Panc1 (cell line): ENCODE results near the gene CDK5RAP3. TPM values are rescaled to one million over a fixed set of nuclear protein-coding genes. Genes with fewer than 3 reads are reported as not detected.
A peak's percentile ranks its signal among the peaks of the same experiment; 100 is the strongest.

Experiments
- ATAC-seq: fragments of 200-7000 bp; cut with Tn5 transposase; 2 replicates; pipeline ENCODE4 v1.9.1; 2020; ENCODE audit warnings: mild to moderate bottlenecking, moderate library complexity
- BruUV-seq: library from RNA; stranded (reverse); fragments of 400-500 nt; replicated peaks from 2 replicates; lab custom pipeline; 2021; lab: Mats Ljungman, UMichigan
- CTCF ChIA-PET: fragments of 300-600 bp; sonication (Branson Sonifier 250); formaldehyde crosslinking; loops from one replicate; lab custom pipeline; 2022; ENCODE audit warnings: antibody characterized with exemption; lab: Charles Lee
- POLR2A ChIA-PET: fragments of 300-600 bp; sonication (Branson Sonifier 250); formaldehyde crosslinking; loops from one replicate; lab custom pipeline; 2022; ENCODE audit warnings: antibody characterized with exemption; lab: Charles Lee
- DNase-seq: peaks from one replicate; pipeline ENCODE4 v3.0.0-alpha.2; 2010; ENCODE audit warnings: low read depth, low spot score
- H3K27ac ChIP-seq: 2 replicates; pipeline ENCODE4 v1.5.1; 2011; ENCODE audit warnings: mild to moderate bottlenecking, low read length, inconsistent platforms
- H3K27me3 ChIP-seq: fragments of 200-500 bp; sonication (Bioruptor generic); 2 replicates; pipeline ENCODE4 v1.6.0; 2014; ENCODE audit warnings: low read length, inconsistent platforms; ENCODE audit not compliant: control insufficient read depth, insufficient read depth
- H3K36me3 ChIP-seq: fragments of 200-500 bp; sonication (Bioruptor generic); 2 replicates; pipeline ENCODE4 v1.5.1; 2014; ENCODE audit warnings: inconsistent platforms, mild to moderate bottlenecking, low read length, moderate library complexity; ENCODE audit not compliant: control insufficient read depth, insufficient read depth
- H3K4me1 ChIP-seq: 2 replicates; pipeline ENCODE4 v1.5.1; 2011; ENCODE audit warnings: inconsistent platforms, mild to moderate bottlenecking, low read length, moderate library complexity; ENCODE audit not compliant: control insufficient read depth, insufficient read depth
- H3K4me3 ChIP-seq, 2 experiments: 2 replicates each; pipeline ENCODE4 v1.5.1; 2011 to 2012; ENCODE audit warnings: low read depth in 2 of 2, low read length in 2 of 2, mild to moderate bottlenecking in 2 of 2, inconsistent platforms in 1 of 2, moderate library complexity in 1 of 2
- H3K9me3 ChIP-seq: fragments of 200-500 bp; sonication (Bioruptor generic); 2 replicates; pipeline ENCODE4 v1.5.1; 2014; ENCODE audit warnings: low read depth, mild to moderate bottlenecking, inconsistent platforms, low read length, moderate library complexity; ENCODE audit not compliant: control insufficient read depth, insufficient read depth
- POLR2AphosphoS5 ChIP-seq: IDR thresholded peaks from 2 replicates; pipeline ENCODE4 v1.6.1; 2012; ENCODE audit warnings: mild to moderate bottlenecking, low read depth, low read length, moderate library complexity
- SIN3A ChIP-seq: IDR thresholded peaks from 2 replicates; pipeline ENCODE4 v1.6.1; 2012; ENCODE audit warnings: low read depth, mild to moderate bottlenecking, low read length, moderate library complexity, borderline replicate concordance; ENCODE audit not compliant: insufficient read depth
- TCF7L2 ChIP-seq: IDR thresholded peaks from 2 replicates; pipeline ENCODE4 v1.6.1; 2011; ENCODE audit warnings: mild to moderate bottlenecking, low read depth, low read length, inconsistent platforms
- in situ Hi-C: cut with HindIII; loops from 2 replicates; pipeline ENCODE4 v1.10.0; 2016; ENCODE audit warnings: low sequenced_read_pairs, low pct_unique_long_range_greater_than_20kb
- intact Hi-C: fragments of 100-400 bp; cut with micrococcal nuclease; formaldehyde crosslinking; loops from one replicate; pipeline ENCODE4 v1.10.0; 2022; ENCODE audit not compliant: unreplicated experiment
- total RNA-seq: library from RNA; stranded (reverse); gene quantifications from one replicate; pipeline ENCODE4 v1.2.1, GENCODE V29; 2021; ENCODE audit not compliant: unreplicated experiment
- TF ChIP-seq, protein P1 (sequence below), 2 experiments: IDR thresholded peaks; 2 replicates each; pipeline ENCODE4 v1.6.1; 2011 to 2012; ENCODE audit warnings: low read depth in 2 of 2, control low read depth in 1 of 2, low read length in 1 of 2, mild to moderate bottlenecking in 1 of 2, moderate library complexity in 1 of 2; ENCODE audit not compliant: insufficient read depth in 1 of 2
- TF ChIP-seq, protein P2 (sequence below): fragments of 450-650 bp; IDR thresholded peaks from 2 replicates; pipeline ENCODE4 v1.5.1; 2017; ENCODE audit warnings: mild to moderate bottlenecking

The CDK5RAP3 gene
- total RNA-seq, 1 experiment from 2014 or later: 193 TPM

DNA sequence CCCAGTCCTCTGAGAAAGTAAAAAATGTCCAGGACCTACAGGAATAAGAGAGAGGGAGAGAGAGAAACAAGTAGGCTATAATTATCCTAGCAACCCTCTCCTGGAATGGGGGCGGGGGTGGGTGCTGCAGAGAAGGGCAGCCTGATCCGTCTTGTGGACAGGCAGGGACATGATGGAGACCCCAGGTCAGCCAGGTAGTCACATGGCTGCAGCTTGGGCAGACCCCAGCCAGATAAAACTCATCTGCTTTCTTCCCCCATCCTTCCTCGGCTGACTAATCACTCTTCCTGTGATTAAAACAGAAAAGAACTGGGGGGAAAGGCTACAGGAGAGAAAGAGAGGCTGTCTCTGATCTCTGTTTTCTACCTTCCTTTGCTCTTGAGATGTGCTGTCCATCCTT, 34.1 kb downstream of the CDK5RAP3 start:
- Histone ChIP-seq H3K36me3 (no peaks in the 10 kb centered on the region), H3K4me3 (no peak overlapping the region), H3K9me3 (no peaks in the 10 kb centered on the region), H3K4me1 (peaks cover 34% of the 10 kb centered on the region), H3K27ac (peak overlapping the region; percentile 19; the same call in 1 of the 2 replicates), H3K27me3 (no peaks in the 10 kb centered on the region)
- no TSS peak for BruUV-seq
- intact Hi-C loops (no loop called here), in situ Hi-C loops (no loop called here)
- POLR2A ChIA-PET: no interaction called here
- TF ChIP-seq, protein P1, sequence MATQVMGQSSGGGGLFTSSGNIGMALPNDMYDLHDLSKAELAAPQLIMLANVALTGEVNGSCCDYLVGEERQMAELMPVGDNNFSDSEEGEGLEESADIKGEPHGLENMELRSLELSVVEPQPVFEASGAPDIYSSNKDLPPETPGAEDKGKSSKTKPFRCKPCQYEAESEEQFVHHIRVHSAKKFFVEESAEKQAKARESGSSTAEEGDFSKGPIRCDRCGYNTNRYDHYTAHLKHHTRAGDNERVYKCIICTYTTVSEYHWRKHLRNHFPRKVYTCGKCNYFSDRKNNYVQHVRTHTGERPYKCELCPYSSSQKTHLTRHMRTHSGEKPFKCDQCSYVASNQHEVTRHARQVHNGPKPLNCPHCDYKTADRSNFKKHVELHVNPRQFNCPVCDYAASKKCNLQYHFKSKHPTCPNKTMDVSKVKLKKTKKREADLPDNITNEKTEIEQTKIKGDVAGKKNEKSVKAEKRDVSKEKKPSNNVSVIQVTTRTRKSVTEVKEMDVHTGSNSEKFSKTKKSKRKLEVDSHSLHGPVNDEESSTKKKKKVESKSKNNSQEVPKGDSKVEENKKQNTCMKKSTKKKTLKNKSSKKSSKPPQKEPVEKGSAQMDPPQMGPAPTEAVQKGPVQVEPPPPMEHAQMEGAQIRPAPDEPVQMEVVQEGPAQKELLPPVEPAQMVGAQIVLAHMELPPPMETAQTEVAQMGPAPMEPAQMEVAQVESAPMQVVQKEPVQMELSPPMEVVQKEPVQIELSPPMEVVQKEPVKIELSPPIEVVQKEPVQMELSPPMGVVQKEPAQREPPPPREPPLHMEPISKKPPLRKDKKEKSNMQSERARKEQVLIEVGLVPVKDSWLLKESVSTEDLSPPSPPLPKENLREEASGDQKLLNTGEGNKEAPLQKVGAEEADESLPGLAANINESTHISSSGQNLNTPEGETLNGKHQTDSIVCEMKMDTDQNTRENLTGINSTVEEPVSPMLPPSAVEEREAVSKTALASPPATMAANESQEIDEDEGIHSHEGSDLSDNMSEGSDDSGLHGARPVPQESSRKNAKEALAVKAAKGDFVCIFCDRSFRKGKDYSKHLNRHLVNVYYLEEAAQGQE (IDR thresholded peaks at IDR 0.05; ENCODE audit: insufficient read depth in 1 of 2, low read depth in 2 of 2, low read length in 1 of 2): no peak
- TF ChIP-seq POLR2AphosphoS5 (no peak), SIN3A (no peak), TCF7L2 (no peak)
- TF ChIP-seq, protein P2, sequence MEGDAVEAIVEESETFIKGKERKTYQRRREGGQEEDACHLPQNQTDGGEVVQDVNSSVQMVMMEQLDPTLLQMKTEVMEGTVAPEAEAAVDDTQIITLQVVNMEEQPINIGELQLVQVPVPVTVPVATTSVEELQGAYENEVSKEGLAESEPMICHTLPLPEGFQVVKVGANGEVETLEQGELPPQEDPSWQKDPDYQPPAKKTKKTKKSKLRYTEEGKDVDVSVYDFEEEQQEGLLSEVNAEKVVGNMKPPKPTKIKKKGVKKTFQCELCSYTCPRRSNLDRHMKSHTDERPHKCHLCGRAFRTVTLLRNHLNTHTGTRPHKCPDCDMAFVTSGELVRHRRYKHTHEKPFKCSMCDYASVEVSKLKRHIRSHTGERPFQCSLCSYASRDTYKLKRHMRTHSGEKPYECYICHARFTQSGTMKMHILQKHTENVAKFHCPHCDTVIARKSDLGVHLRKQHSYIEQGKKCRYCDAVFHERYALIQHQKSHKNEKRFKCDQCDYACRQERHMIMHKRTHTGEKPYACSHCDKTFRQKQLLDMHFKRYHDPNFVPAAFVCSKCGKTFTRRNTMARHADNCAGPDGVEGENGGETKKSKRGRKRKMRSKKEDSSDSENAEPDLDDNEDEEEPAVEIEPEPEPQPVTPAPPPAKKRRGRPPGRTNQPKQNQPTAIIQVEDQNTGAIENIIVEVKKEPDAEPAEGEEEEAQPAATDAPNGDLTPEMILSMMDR: no peak
- ATAC-seq (no peak), DNase-seq (no peak)
- CTCF ChIA-PET: interaction anchor here (0.6 to 0.8 kb wide), 4 partner anchors 28 to 75 kb away, joined by 3 to 10 read pairs (median 4); no protein-coding TSS in a partner anchor

DNA sequence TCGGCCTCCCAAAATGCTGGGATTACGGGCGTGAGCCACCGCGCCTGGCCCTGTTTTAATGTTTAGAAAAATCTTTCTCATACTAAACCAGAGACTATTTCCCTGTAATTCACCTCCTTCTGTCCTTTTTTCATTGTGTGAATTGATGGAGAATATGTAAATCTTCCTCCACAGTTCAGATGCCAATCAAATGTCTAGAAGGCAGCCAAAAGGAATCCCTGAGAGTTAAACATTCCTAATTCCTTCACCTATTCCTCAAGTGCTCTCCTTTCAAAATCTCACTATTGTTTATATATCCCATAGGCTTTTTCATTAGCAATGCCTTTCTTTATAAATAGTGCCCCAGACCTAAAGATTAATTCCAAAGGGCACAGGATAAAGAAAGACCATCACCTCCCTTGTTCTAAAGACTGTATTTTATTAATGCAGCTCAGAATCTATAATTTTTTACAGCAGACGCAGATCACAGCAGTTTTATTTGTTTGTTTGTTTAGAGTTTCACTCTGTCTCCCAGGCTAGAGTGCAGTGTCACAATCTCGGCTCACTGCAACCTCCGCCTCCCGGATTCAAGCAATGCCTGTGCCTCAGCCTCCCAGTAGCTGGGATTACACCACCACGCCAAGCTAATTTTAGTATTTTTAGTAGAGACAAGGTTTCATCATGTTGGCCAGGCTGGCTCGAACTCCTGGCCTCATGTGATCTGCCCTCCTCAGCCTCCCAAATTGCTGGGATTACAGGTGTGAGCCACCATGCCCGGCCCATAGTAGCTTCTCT, 36.2 kb downstream of the CDK5RAP3 start:
- no peaks in the 10 kb centered on the region for H3K36me3 ChIP-seq
- TF ChIP-seq, protein P2: no peak
- TF ChIP-seq SIN3A (no peak), TCF7L2 (no peak), POLR2AphosphoS5 (no peak)
- TF ChIP-seq, protein P1 (IDR thresholded peaks at IDR 0.05; ENCODE audit: insufficient read depth in 1 of 2, low read depth in 2 of 2, low read length in 1 of 2): no peak
- ChIA-PET POLR2A (interaction anchor here (0.7 kb wide), 2 partner anchors 42 to 114 kb away, joined by 3 read pairs; no protein-coding TSS in a partner anchor), CTCF (interaction anchor here (0.5 to 0.7 kb wide), 3 partner anchors 50 to 1319 kb away, joined by 3 to 7 read pairs (median 5); no protein-coding TSS in a partner anchor)
- ATAC-seq (no peak), DNase-seq (no peak)
- no peak overlapping the region for H3K4me3 ChIP-seq
- no peak overlapping the region for H3K27ac ChIP-seq
- in situ Hi-C loops (no loop called here), intact Hi-C loops (no loop called here)
- no peaks in the 10 kb centered on the region for H3K27me3 ChIP-seq
- no TSS peak for BruUV-seq
- no peaks in the 10 kb centered on the region for H3K9me3 ChIP-seq
- H3K4me1 ChIP-seq: peaks cover 31% of the 10 kb centered on the region
